Hippocampal formation (tissue), 2 donors: ENCODE data around the gene CFAP410.

Source experiments
- DNase-seq, 2 donors: peaks; one replicate each; lab custom pipeline; 2025; lab: John Stamatoyannopoulos, UW

The CFAP410 gene

DNA sequence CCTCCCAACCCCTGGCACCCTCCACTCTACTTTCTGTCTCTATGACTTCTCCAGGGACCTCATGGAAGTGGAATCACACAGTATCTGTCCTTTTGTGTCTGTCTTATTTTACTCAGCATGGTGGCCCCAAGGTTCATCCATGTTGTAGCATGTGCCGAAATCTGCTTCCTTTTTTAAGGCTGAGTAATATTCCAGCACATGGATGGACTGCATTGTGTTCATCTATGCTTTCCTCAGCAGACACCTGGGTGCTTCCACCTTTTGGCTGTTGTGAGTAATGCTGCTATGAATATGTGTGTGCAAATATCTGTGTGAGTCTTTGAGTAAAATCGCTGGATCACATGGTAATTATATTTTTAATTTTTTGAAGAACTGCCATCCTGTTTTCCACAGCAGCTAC is 40.9 kb downstream of the CFAP410 start:
- DNase-seq = no peak

DNA sequence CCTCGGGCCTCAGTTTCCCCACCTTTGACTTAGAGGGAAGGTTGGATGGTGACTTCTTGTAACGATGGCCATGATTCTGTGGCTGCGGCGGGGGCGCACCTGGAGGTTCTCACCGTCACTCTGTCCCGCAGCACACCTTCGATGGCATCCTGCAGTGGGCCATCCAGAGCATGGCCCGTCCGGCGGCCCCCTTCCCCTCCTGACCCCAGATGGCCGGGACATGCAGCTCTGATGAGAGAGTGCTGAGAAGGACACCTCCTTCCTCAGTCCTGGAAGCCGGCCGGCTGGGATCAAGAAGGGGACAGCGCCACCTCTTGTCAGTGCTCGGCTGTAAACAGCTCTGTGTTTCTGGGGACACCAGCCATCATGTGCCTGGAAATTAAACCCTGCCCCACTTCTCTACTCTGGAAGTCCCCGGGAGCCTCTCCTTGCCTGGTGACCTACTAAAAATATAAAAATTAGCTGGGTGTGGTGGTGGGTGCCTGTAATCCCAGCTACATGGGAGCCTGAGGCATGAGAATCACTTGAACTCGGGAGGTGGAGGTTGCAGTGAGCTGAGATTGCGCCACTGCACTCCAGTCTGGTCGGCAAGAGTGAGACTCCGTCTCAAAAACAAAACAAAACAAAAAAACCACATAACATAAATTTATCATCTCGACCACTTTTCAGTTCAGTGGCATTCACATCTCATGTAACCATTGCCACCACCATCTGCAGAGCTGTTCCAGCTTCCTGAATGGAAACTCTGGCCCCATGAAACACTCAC is 41.5 kb downstream of the CFAP410 start:
- peak; percentile 79 to 84 for DNase-seq

DNA sequence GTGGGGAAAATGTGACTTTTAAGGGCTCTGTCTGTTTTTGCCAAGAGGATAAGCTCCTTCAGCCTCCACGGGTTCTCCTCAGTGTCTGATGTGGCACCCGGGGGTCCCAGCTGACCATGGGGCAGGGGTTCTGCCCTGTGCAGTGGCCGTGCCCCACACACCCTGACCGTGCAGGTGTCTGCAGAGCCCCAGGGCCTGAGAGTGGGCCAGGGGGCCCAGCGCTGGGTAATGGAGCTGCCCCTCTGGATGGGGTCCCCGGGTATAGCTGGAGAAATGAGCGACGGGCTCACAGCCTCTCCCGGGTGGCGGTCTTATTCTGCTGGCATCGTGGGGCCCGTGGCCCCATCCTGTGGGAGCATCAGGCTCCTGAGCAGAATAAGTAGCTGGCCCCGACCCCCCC is 42.3 kb downstream of the CFAP410 start:
- no peak for DNase-seq

DNA sequence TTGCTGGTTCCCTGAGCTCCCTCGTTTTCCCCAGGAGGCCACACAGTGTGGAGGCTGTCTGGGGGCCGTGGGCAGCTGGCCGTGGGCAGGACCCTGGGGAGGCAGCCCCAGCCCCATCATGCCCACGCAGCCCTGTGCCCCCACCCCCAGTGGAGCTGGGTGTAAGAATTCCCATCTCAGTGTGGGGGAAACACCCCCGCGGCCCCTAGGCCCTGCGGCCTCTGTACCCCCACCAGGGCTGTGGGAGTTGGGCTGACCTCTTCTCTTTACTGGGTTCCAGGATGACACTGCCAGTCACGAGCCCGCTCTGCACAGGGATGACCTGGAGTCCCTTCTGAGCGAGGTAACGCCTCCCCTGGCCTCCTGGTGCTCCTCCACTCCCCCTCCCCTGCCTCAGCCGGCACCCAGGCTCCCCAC is 43.1 kb downstream of the CFAP410 start:
- no peak for DNase-seq

DNA sequence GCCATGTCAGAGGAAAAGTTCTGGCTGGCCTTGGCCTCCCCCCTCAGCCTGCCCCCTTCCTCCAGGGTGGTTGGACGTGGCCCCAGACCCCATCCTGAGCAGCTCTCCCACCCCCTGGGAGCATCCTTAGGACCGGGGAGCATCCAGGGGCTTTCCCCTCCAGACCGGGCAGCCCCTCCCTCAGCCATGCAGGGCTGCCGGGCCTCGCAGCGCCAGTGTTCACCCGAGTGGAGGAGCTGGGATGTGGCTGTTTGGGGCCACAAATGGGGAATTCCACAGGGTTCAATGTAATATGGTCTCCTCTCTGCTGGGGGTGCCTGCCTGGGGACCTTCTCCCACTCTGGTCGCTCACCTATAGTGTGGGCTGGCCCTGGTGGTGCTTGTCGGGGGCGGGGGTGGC is 43.5 kb downstream of the CFAP410 start:
- no peak for DNase-seq

DNA sequence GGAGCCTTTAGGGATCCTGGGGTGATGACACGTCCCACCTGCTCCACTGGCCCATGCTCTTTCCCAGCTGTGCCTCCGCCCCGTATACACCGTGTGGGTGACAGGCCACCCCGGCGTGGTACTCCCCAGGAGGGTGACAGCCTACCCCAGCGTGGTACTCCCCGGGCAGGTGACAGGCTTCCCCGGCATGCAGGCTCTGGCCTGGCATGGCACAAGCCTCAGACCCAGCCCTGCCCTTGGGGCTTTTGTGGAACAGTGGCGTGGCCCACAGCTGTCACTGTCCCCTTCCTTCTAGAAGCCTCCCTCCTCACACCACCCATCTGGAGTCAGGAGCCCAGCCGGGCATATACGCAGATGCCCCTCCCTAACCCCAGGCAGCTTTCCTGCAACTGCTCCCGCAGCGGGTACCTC is 44.0 kb downstream of the CFAP410 start:
- DNase-seq = no peak

DNA sequence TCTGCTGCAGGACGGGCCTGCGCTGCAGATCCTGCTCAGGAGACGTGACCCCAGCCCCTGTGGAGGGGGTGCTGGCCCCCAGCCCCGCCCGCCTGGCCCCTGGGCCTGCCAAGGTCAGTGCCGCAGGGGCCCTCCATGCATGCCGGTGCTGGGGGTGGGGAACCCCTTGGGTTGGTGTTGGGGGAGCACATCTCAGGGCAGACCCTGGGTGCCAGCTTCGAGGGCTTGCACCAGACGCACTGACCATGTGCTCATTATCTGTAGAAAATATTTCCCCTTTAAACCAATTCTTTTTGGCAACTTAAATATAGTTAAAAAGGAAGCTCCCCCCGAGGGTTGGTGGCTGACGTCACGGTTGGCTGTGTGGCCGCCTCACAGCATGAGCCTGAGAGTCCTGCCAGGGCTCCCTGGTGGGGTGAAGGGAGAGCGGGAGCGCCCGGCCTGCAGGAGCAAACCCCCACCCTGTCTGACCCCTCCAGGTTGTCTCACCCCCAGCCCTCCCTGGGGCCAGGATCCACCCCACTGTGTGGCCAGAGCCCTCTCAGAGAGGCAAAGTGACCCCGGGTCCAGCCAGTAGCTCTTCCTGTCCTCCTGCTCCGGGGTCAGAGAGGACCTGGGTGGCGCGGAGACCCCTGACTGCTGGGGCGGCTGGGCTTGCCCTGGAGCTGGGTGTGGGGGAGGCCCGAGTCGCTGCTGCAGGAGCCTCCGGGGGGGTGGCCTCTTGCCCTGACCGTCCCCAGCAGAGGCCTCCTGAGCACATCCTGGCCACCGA is 44.6 kb downstream of the CFAP410 start:
- no peak for DNase-seq

DNA sequence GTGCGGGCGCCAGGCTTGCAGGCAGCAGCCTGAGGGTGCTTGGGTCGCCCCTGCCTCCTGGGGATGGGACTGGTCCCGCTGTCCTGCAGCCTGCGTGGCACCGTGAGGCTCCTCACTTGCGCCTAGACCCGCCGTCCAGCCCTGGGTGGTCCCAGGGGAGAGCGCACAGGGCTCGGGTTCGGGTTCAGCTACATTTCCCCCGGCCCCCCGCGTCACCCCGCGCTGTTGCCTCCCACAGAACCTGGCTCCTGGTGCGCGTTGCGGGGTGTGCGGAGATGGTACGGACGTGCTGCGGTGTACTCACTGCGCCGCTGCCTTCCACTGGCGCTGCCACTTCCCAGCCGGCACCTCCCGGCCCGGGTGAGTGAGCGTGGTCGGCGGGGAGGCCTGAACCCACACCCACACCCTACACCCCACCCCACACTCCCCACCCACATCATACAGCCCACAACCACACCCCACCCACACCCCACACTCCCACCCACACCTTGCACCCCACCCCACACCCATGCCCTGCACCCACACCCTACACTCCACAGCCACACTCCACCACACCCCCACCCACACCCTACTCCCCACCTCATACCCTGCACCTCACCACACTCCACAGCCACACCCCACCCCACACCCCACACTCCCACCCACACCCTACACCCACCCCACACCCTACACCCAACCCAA is 45.5 kb downstream of the CFAP410 start:
- no peak for DNase-seq

DNA sequence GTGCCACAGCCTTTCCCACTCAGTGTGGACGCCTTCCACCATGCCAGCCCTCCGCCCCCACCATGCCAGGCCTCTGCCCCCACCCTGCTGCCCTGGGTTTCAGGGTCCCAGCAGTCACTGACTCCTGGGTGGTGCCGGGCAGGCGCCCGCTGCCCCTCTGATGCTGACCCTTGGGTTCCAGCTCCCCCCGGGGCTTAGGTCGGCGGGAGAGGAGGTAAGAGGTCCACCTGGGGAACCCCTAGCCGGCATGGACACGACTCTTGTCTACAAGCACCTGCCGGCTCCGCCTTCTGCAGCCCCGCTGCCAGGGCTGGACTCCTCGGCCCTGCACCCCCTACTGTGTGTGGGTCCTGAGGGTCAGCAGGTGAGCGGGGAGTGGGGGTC is 46.4 kb downstream of the CFAP410 start:
- DNase-seq = no peak

DNA sequence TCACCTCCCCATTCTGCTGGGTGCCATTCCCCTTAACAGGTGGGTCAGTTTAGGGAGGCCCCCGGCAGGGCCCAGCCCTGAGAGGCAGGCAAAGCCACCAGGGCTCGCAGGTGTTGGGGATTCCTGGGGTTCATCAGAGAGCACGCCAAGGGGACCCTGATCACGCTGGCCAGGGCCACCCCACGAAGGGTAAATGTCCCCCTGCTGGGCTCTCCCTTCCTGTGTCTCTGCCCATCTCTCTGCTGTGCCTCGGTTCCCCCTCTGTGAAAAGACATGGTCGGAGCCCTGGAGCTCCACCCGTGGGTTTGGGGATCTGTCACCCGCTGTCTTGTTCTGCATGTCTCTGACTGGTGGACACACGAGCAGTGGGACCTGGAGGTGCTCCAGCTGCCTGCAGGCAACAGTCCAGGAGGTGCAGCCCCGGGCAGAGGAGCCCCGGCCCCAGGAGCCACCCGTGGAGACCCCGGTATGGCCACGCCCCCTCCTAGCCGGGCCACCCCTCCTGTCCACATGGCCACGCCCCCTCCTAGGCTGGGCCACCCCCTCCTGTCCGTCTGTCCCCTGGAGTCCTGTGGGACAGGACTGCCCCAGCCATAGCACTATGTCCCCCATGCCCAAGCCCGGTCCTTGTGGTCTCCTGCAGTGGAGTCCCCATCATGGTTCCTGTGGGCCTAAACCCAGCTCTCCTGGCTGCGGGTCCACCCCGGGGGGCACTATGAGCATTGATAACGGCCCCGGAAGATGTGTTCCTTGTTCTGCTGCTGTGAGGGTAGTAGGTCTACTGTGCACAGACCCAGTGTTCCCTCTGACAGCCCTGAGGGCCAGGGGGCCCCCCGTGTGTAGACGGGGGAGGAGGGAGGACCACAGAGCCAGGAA is 47.0 kb downstream of the CFAP410 start:
- DNase-seq = no peak

DNA sequence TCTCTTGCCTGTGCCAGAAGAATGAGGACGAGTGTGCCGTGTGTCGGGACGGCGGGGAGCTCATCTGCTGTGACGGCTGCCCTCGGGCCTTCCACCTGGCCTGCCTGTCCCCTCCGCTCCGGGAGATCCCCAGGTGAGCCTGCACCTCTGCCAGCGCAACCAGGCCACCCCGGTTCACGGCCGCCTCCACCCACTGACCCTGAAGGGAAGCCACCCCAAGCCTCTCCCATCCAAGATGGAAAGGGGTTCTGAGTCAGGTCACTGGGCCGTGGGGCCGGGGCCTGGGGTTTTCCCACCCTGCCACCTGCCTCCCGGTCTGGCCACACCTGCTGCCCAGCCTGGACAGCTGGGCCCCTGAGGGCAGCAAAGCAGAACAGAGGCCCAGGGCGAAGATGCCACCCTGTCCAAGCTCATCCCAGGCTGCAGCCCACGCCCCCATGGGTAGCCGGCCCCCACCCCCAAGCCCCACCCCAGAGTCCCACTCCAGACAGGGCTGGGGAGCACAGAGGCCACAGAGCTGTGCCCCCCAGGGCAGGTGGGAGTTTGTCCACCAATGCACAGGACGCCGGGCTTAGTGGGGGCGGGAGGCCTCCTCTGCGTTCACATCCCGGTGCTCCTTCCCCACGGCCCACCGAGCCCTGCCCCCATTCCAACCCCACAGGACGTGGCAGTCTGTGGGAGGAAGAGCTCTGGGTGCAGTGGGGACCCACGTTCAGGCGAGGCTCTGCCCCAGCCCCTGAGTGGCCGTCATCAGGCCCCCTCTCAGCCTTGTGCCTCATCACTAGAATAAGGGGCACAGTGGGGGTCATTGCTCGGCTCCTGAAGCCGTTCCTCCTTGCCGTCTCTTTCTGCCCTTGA is 47.9 kb downstream of the CFAP410 start:
- no peak for DNase-seq

DNA sequence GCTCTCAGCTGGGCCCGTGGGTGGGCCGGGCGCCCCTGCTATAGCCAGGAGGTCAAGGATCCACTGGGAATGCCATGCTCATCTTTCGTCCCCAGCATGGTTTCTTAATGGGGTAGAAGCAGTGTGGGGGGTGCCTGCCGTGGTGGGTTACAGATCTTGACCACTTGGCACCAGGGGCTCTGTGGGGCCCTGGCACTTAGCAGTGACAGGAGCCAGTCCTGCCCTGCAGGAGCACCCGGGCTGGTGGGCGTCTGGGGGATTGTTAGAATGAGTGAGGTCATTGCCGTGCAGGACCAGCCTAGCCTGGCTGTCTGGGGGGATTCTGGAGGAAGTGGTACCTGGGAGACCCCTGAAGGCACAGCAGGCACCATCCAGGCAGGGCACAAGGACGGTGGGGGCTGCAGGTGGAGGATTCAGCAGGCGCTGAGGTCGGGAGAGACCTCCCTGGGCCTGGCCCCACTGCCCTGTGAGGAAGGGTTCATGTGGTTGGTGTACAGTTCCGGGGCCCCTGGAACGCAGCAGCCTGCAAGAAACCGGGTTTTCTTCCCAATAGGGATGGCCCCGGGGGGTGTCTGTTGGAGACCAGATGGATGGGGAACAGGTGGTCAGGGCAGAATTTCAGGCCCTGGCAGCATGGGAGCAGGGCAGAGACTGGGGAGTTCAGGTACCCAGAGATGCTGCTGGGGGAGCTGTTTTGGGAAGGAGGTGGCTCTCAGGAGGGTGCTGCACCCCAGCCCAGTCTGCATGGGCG is 48.7 kb downstream of the CFAP410 start:
- DNase-seq = no peak

DNA sequence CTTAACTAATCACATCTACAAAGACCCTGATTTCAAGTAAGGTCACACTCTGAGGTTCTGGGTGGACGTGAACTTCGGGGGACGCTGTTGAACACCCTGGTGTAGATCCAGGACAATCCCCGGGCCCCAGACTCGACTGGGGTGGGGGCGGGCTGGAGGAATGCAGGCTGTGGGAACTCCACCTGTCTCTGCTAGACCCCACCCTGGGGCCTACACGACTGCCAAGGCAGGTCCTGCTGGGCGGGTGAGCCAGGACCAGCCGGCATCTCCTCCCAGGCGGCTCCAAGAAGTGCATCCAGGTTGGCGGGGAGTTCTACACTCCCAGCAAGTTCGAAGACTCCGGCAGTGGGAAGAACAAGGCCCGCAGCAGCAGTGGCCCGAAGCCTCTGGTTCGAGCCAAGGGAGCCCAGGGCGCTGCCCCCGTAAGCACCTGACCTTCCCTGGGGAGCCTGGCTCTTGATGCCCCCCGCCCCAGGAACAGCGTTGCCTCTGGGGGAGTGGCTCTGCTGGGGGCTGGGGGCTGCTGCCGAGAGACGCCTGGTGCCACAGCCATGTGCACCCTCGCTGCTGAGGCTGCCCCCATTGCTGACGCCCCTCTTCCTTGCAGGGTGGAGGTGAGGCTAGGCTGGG is 49.7 kb downstream of the CFAP410 start:
- no peak for DNase-seq

DNA sequence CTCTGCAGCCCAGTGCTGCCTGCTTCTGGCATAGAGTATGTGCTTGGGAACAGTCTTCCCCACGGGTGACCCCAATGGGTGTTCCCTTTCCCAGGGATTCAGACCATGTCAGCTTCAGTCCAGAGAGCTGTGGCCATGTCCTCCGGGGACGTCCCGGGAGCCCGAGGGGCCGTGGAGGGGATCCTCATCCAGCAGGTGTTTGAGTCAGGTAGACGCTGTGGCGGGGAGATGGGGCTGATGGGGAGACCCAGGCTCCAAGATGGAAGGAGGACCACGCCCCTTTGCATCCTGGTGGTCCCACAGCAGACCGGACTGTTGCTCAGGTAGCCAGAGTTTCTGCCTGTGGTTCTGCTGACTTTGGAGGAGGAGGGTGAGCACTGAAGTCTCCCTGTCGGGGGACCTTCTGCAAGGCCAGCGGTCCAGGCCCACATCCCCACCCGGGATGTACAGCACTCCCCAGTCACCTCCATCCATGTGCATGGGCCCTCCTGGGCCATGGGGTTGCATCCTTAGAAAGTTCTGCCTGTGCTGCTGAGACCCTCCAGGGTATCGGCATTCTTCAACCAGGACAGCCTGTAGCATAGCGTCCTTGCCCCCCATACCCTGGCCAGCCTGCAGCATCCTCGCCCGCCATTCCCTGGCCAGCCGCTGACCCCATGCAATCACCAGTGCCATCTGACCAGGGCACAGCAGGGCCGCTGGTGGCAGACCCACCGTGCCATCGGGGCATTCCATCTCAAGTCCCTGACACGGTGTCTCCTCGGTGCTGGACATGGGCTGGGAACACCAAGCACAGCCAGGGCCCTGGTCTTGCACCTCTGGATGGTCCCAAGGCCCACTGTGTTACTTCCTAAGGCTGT is 50.7 kb downstream of the CFAP410 start:
- no peak for DNase-seq

DNA sequence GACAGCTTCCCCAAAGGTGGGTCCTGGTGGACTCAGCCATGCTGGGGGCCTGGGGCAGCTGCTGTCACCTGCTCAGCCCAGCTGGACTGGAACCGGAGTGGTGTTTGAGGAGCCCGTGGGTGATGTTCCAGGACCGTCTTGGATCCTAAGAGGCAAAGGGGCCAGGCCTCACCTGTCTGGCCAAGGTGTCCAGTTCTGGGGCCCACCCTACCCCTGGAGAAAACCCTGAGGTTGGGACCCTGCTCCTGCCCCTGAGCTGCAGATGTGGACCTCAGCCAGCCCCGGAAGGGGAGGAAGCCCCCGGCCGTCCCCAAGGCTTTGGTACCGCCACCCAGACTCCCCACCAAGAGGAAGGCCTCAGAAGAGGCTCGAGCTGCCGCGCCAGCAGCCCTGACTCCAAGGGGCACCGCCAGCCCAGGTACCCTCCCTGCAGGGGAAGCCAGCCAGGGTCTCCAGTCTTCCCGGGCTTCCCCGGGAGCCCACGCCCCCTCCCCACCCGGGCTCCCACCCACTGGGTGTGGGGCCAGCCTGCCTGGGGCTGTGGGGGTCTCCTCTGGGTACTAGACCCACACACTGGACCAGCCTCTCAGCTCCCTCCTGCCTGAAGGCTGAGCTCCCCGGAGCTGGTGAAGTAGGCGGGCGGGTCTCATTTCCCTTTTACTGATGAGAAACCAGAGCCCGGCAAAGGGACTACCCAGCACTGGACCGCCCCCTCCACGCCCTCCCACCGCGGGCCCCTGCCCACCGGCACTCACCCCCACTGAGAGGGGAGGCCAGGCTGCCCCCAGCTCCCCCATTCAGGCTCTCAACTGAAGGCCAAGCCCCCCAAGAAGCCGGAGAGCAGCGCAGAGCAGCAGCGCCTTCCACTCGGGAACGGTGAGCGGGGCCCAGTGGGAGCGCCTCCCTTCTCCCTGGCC is 52.2 kb downstream of the CFAP410 start:
- no peak for DNase-seq

DNA sequence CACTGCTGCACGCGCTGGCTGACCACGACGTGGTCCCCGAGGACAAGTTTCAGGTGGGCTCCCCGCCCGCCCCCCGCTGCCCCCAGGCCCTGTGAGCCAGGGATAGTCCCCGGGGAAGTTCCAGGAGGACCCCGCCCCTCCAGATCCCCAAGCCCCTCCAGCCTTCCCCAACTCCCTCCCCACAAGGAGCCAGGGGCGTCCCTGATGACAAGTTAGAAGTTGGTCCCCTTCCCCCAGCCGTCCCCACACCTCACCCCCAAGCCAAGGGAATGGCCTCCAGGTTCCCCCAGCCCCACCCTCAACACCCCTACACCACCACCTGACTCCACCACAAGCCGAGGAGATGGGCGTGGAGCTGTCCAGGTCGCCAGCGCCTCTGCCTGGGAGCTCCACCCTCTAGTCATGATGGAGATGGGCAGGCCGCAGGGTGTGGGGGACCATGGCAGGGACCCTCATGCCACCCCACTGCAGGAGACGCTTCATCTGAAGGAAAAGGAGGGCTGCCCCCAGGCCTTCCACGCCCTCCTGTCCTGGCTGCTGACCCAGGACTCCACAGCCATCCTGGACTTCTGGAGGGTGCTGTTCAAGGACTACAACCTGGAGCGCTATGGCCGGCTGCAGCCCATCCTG is 53.0 kb downstream of the CFAP410 start:
- no peak for DNase-seq
